WTC11 (cell line): Measurements from ENCODE around the gene GAS6. TPM values are rescaled to one million over a fixed set of nuclear protein-coding genes. Genes with fewer than 3 reads are reported as not detected.

Experiments used
- ATAC-seq: fragments of 200-7000 bp; cut with Tn5 transposase; 2 replicates; pipeline ENCODE4 v1.10.0; 2021; ENCODE audit warnings: mild to moderate bottlenecking, moderate library complexity
- CTCF ChIA-PET: fragments of 300-600 bp; sonication (Branson Sonifier 250); formaldehyde crosslinking; loops from one replicate; lab custom pipeline; 2021; ENCODE audit warnings: antibody characterized with exemption; lab: Charles Lee
- POLR2A ChIA-PET: fragments of 350-600 bp; sonication (Branson Sonifier 250); formaldehyde crosslinking; loops from one replicate; lab custom pipeline; 2021; ENCODE audit warnings: antibody characterized with exemption; lab: Charles Lee
- DNase-seq: peaks from one replicate; pipeline ENCODE4 v3.0.0; 2021; ENCODE audit warnings: low spot score
- H3K27ac Mint-ChIP-seq: 2 replicates; pipeline ENCODE4 v1.8.0; 2021; ENCODE audit warnings: mixed read lengths
- H3K27me3 Mint-ChIP-seq: 2 replicates; pipeline ENCODE4 v1.8.0; 2021; ENCODE audit warnings: low read depth, mild to moderate bottlenecking, moderate library complexity, mixed read lengths
- H3K36me3 Mint-ChIP-seq: 2 replicates; pipeline ENCODE4 v1.8.0; 2021; ENCODE audit warnings: mixed read lengths
- H3K4me1 Mint-ChIP-seq: 2 replicates; pipeline ENCODE4 v1.8.0; 2022; ENCODE audit warnings: mixed read lengths
- H3K4me3 Mint-ChIP-seq: 2 replicates; pipeline ENCODE4 v1.8.0; 2021; ENCODE audit warnings: mild to moderate bottlenecking, moderate library complexity, mixed read lengths
- H3K9me3 Mint-ChIP-seq: 2 replicates; pipeline ENCODE4 v1.8.0; 2021; ENCODE audit warnings: mixed read lengths
- AR ChIP-seq: fragments of 250-450 bp; sonication (Bioruptor Pico); IDR thresholded peaks from 2 replicates; pipeline ENCODE4 v1.9.0; 2021; ENCODE audit warnings: mild to moderate bottlenecking
- CDX4 ChIP-seq: fragments of 250-450 bp; sonication (Bioruptor Pico); IDR thresholded peaks from 2 replicates; pipeline ENCODE4 v1.9.0; 2021; ENCODE audit warnings: moderate library complexity, mild to moderate bottlenecking, inconsistent platforms, borderline replicate concordance
- ERG ChIP-seq: fragments of 250-450 bp; sonication (Bioruptor Pico); IDR thresholded peaks from 2 replicates; pipeline ENCODE4 v1.8.0; 2021; ENCODE audit warnings: mild to moderate bottlenecking
- GRHL2 ChIP-seq: fragments of 250-450 bp; sonication (Bioruptor Pico); IDR thresholded peaks from 2 replicates; pipeline ENCODE4 v1.8.0; 2022; ENCODE audit warnings: mild to moderate bottlenecking, moderate library complexity; ENCODE audit not compliant: insufficient replicate concordance, severe bottlenecking
- MLX ChIP-seq: sonication (generic); formaldehyde crosslinking; IDR thresholded peaks from 2 replicates; pipeline ENCODE4 v1.8.1; 2023; ENCODE audit warnings: mild to moderate bottlenecking, missing genetic modification reagents, moderate library complexity
- MXD4 ChIP-seq: fragments of 250-450 bp; sonication (Bioruptor Pico); IDR thresholded peaks from 2 replicates; pipeline ENCODE4 v1.8.0; 2021; ENCODE audit warnings: mild to moderate bottlenecking, moderate library complexity, borderline replicate concordance
- NR1H2 ChIP-seq: sonication (generic); formaldehyde crosslinking; IDR thresholded peaks from 2 replicates; pipeline ENCODE4 v1.9.0; 2021; ENCODE audit warnings: mild to moderate bottlenecking, moderate library complexity, missing genetic modification reagents
- PRDM15 ChIP-seq: sonication (generic); formaldehyde crosslinking; IDR thresholded peaks from 2 replicates; pipeline ENCODE4 v1.8.0; 2022; ENCODE audit warnings: missing genetic modification reagents
- ZNF317 ChIP-seq: sonication (generic); formaldehyde crosslinking; IDR thresholded peaks from 2 replicates; pipeline ENCODE4 v1.8.1; 2023; ENCODE audit warnings: low read depth, mild to moderate bottlenecking, moderate library complexity, missing genetic modification reagents, borderline replicate concordance
- ZNF416 ChIP-seq: fragments of 250-450 bp; sonication (Bioruptor Pico); IDR thresholded peaks from 2 replicates; pipeline ENCODE4 v1.9.0; 2021; ENCODE audit warnings: mild to moderate bottlenecking, inconsistent platforms
- total RNA-seq: library from RNA; stranded (reverse); gene quantifications from 3 replicates; pipeline ENCODE4 v1.2.3, GENCODE V29; 2021

GAS6 gene
- total RNA-seq, 1 experiment from 2014 or later, result 29.4 TPM

GRCh38 chr13:113852536-113853517 lies 11.0 kb downstream of the GAS6 start (continued):
- TF ChIP-seq PRDM15 (CRISPR knock-in tag) (no peak), ZNF416 (CRISPR knock-in tag) (no peak), ZNF317 (CRISPR knock-in tag) (no peak), MLX (no peak), AR (CRISPR knock-in tag) (no peak), CDX4 (CRISPR knock-in tag) (no peak), GRHL2 (CRISPR knock-in tag) (no peak)

GRCh38 chr13:113851826-113852535 lies 11.9 kb downstream of the GAS6 start:
- TF ChIP-seq MXD4 (CRISPR knock-in tag) (no peak), AR (CRISPR knock-in tag) (no peak), NR1H2 (CRISPR knock-in tag) (no peak), ERG (CRISPR knock-in tag) (no peak)
- DNase-seq, result peak; percentile 8
- no peak for ATAC-seq
- ChIA-PET POLR2A (no interaction called here), CTCF (no interaction called here)
- Mint-ChIP-seq H3K27ac (no peak overlapping the region), H3K36me3 (no peaks in the 10 kb centered on the region), H3K27me3 (no peaks in the 10 kb centered on the region), H3K4me1 (peaks cover 20% of the 10 kb centered on the region), H3K4me3 (no peak overlapping the region), H3K9me3 (no peaks in the 10 kb centered on the region)
